DMS 273 treated with DMSO at 0.1 percent for 48 hours (cell line): ENCODE results near the gene ARAP2.

Source experiments
- DNase-seq: peaks from one replicate; lab custom pipeline; 2025; lab: John Stamatoyannopoulos, UW

The ARAP2 gene

GRCh38 chr4:36264207-36264826 is 20.0 kb upstream of the ARAP2 start:
- DNase-seq = no peak

- no peak for DNase-seq
These were observed 16.4 kb upstream of the ARAP2 start for GRCh38 chr4:36260731-36261130.

GRCh38 chr4:36256398-36256891 is 12.1 kb upstream of the ARAP2 start:
- no peak for DNase-seq

DNA sequence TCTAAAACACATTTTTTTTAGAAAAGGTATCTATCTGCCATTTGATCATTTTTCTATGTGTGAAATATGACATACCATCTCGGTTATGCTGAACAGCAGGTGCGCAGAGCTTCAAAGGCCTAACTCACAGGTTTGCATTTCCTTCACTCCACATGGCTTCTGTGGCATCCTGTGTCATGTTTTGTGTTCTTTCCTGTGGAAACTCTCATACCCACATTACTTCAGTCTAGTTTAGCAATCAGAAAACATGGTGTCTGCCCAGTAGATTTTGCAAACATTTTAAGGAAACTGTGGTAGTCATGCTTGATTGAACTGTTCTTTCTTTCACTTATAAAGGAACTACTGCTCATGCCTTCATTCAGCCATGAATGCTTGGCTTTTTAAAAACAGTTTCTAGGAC is 11.3 kb upstream of the ARAP2 start:
- no peak for DNase-seq

DNA sequence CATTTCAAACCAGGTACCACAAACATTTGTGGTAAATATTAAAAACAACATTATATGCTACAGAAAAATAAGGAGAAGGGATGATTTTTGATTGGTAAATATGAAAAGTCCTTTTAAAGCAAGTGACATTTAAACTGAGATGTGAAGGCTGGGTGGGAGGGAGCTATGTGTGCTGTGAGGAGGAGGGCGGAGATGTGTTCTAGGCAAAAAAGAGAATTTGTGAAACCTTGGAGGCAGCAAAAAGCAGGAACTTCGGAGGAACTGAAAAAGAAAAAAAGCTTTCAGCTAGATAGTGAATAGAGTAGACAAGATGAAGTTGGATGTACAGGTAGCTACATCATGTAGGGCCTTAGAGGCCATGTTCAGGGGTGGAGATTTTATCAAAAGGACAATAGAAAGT is 10.1 kb upstream of the ARAP2 start:
- DNase-seq = no peak

GRCh38 chr4:36251983-36252382 is 7.7 kb upstream of the ARAP2 start:
- no peak for DNase-seq

DNA sequence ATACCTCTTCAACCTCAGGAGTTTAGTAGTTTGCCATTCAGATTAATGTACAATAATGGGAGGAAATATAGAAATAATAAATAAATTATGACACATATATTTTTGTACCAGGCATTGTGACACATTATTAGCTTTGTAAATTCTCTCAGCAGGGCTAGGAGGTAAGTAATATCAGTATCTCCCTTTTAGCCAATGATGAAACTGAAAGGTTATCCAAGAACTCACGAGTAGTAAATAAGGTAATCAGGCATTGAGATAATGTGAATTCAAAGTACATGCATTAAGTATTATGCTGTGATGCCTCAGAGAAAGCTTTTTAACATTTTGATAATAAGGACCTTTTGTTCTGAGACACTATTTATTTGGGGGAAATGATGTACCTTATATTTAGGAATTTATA is 5.3 kb upstream of the ARAP2 start:
- DNase-seq = no peak

- DNase-seq = no peak
These were observed 708 bp downstream of the ARAP2 start for GRCh38 chr4:36243355-36244256.

GRCh38 chr4:36242629-36243354 is 1.5 kb downstream of the ARAP2 start:
- DNase-seq = no peak

- DNase-seq = no peak
These were observed 2.5 kb downstream of the ARAP2 start for GRCh38 chr4:36241771-36242170.

DNA sequence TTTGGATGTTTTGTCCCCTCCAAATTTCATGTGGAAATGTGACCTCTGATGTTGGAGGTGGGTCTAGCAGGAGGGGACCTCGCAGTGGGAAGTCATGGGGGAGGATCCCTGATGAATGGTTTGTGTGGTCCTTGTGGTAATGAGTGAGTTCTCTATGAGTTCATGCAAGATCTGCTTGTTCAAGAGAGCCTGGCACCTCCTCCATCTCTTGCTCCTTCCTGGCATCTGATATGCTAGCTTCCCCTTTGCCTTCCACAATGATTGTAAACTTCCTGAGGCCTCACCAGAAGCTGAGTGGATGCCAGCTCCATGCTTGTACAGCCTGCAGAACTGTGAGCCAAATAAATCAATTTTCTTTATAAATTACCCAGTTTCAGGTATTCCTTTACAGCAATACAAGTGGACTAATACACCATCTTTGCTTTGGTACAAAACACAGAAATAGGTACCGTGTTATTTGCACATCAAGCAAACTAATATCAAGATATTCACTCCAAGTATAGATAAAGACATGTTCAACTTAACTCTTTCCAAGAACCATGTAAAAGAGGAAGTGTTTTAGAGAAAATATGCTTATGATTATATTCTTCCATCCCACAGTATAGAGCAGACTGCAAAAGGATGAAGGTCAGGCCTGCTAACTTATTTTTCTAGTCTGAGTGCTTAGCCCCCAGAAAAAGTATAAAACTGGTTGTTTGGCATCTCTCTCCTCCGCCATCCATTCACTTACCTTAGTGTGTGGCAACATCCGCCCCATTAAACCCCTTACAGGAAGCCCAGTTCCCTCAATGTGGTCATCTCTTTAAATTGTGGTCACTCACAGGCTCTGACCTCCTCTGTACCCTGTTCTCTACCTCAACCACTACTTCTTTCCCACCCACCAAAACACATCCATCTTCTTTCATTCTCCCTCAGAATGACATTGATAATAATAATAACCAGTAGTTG is 6.7 kb downstream of the ARAP2 start:
- DNase-seq = no peak

GRCh38 chr4:36236159-36236558 is 8.2 kb downstream of the ARAP2 start:
- DNase-seq = no peak

DNA sequence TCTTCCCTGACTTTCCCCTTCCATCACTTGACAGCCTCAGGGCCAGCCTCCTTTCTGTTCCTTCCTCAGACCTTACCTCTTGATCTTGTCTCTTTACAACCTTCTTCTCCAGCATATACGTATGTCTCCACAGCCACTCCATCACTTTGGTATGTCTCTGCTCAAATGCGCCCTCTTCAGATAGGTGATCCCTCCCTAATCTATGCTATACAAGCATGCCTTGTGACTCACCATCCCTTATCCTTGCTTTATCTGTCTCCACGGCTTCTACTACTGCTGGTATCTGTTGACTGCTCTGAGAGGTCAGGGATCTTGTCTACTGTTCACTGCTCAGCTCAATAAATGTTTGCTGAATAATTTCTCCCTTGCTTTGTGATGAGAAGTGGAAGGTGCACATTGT is 9.0 kb downstream of the ARAP2 start:
- DNase-seq = no peak

DNA sequence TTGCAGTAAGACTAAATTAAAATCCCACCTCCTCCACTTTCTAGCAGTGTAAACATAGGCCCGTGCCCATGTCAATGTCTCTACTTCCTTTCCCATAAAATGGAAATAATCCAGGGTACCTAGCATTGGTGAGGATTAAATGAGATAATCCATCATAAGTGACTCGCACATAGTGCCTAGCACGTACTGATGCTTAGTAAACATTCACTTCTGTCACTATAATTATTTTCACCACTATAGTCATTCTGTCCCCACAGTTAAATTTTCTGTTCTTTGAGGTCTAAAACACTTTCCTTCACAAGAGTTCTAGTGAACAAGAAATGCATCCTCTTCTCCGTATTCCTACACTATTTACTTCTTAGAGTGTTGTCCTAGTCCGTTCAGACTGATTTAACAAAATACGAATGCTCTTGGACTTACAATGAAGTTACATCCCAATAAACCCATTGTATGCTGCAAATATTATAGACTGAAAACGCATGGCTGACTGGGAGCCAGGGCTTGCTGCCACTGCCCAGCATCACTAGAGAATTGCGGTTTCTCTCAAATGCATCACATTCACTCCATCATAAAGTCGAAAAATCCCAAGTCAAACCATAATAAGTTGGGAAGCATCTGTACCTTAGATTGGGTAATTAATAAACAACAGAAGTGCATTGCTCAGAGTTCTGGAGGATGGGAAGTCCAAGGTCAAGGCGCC is 10.6 kb downstream of the ARAP2 start:
- no peak for DNase-seq

GRCh38 chr4:36230534-36230933 is 13.8 kb downstream of the ARAP2 start:
- no peak for DNase-seq

- no peak for DNase-seq
These were observed 16.4 kb downstream of the ARAP2 start for GRCh38 chr4:36227913-36228312.

DNA sequence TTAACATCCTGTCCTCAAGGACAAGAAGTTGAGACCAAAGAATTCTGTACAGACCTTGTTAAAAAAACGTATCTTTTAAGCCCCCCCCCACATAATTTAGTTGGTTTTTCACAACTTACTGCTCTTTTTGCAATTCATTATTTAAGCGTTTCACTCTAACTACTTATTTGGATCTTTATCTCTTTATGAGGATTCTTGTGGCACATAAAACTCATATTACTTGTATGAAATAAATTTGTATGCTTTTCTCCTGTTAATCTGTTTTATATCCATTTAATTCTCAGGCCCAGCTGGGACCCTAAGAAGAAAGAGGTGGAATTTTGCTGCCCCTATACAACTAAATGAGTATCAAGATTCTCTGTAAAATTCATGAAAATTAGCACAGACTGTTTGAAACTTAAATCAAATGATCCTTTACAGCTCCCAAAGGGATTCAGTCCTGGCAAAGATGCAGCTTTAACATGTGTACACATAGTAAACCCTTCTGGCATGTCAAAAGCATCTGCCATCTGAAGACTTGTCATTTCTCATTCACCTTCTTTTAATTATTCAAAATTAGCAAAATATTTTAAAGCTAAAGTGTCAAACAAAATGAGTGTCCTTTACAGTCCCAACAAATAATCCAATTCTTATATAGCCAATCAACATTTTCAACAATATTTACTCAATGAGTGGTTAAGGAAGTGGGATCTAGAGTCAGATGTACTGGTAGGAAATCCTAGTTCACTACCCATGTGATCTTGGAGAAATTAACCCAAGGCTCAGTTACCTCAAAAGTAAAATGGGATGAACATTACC is 17.7 kb downstream of the ARAP2 start:
- peak; percentile 65 for DNase-seq

GRCh38 chr4:36224972-36225903 is 19.1 kb downstream of the ARAP2 start:
- DNase-seq = no peak

GRCh38 chr4:36222702-36223101 is 21.6 kb downstream of the ARAP2 start:
- no peak for DNase-seq
